NB4 (cell line): ENCODE data around the gene SLC9A4.

Experiments
- MYC ChIP-seq: IDR thresholded peaks from 2 replicates; pipeline ENCODE4 v1.6.1; 2011; ENCODE audit warnings: low read depth, low read length
- POLR2A ChIP-seq: IDR thresholded peaks from 2 replicates; pipeline ENCODE4 v1.6.1; 2011; ENCODE audit warnings: mild to moderate bottlenecking; ENCODE audit not compliant: insufficient read length; ENCODE audit errors: extremely low read depth
- TF ChIP-seq, protein P1 (sequence below): IDR thresholded peaks from one replicate; pipeline ENCODE4 v1.5.1; 2012; ENCODE audit warnings: low read depth, low read length
- TF ChIP-seq, protein P2 (sequence below): IDR thresholded peaks from 2 replicates; pipeline ENCODE4 v1.6.1; 2011; ENCODE audit warnings: low read depth, low read length

GRCh38 chr2:102547462-102547861, 74.4 kb downstream of the SLC9A4 start:
- TF ChIP-seq, protein P1, sequence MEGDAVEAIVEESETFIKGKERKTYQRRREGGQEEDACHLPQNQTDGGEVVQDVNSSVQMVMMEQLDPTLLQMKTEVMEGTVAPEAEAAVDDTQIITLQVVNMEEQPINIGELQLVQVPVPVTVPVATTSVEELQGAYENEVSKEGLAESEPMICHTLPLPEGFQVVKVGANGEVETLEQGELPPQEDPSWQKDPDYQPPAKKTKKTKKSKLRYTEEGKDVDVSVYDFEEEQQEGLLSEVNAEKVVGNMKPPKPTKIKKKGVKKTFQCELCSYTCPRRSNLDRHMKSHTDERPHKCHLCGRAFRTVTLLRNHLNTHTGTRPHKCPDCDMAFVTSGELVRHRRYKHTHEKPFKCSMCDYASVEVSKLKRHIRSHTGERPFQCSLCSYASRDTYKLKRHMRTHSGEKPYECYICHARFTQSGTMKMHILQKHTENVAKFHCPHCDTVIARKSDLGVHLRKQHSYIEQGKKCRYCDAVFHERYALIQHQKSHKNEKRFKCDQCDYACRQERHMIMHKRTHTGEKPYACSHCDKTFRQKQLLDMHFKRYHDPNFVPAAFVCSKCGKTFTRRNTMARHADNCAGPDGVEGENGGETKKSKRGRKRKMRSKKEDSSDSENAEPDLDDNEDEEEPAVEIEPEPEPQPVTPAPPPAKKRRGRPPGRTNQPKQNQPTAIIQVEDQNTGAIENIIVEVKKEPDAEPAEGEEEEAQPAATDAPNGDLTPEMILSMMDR, result no peak
- TF ChIP-seq POLR2A (no peak), MYC (no peak)
- TF ChIP-seq, protein P2, sequence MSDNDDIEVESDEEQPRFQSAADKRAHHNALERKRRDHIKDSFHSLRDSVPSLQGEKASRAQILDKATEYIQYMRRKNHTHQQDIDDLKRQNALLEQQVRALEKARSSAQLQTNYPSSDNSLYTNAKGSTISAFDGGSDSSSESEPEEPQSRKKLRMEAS, result no peak
